Natural killer cell treated with Interleukin-12 subunit alpha and Interleukin-12 subunit beta and Interleukin-15 and Interleukin-18, amount 100 ng/mL, for 72 hours (primary cell): ENCODE data around the gene STX17. TPM values are rescaled to one million over a fixed set of nuclear protein-coding genes. Genes with fewer than 3 reads are reported as not detected.

Experiments used
- ATAC-seq, 2 donors: fragments of 150-1000 bp; cut with Tn5 transposase in 1 of 2; sonication (Bioruptor Pico), chemical (Tn5 transposase) in 1 of 2; 2 replicates each; pipeline ENCODE4 v1.10.0; 2021
- DNase-seq: peaks from one replicate; pipeline ENCODE4 v3.0.0; 2022; ENCODE audit warnings: low spot score
- H3K27ac Mint-ChIP-seq, 2 donors: 1 replicate in 1 of 2; 2 replicates in 1 of 2; pipeline ENCODE4 v1.8.0; 2022; ENCODE audit warnings: mixed read lengths in 2 of 2, mild to moderate bottlenecking in 1 of 2, moderate library complexity in 1 of 2
- H3K27me3 Mint-ChIP-seq, 2 donors: 1 replicate in 1 of 2; 2 replicates in 1 of 2; pipeline ENCODE4 v1.8.0; 2022; ENCODE audit warnings: mixed read lengths in 2 of 2
- H3K36me3 Mint-ChIP-seq: one replicate; pipeline ENCODE4 v1.8.0; 2022; ENCODE audit warnings: mixed read lengths
- H3K4me1 Mint-ChIP-seq, 2 donors: 1 replicate in 1 of 2; 2 replicates in 1 of 2; pipeline ENCODE4 v1.8.0; 2022; ENCODE audit warnings: low read depth in 2 of 2, mixed read lengths in 2 of 2, mild to moderate bottlenecking in 1 of 2
- H3K4me3 Mint-ChIP-seq: one replicate; pipeline ENCODE4 v1.8.0; 2022; ENCODE audit warnings: mixed read lengths
- H3K9me3 Mint-ChIP-seq: 2 replicates; pipeline ENCODE4 v1.8.0; 2022; ENCODE audit warnings: mixed read lengths
- total RNA-seq, 2 donors: library from RNA; stranded (reverse); gene quantifications; one replicate each; pipeline ENCODE4 v1.2.3, GENCODE V29; 2022

Gene STX17
- total RNA-seq, 2 donors from 2014 or later, result 19.6 to 32.8 TPM

DNA sequence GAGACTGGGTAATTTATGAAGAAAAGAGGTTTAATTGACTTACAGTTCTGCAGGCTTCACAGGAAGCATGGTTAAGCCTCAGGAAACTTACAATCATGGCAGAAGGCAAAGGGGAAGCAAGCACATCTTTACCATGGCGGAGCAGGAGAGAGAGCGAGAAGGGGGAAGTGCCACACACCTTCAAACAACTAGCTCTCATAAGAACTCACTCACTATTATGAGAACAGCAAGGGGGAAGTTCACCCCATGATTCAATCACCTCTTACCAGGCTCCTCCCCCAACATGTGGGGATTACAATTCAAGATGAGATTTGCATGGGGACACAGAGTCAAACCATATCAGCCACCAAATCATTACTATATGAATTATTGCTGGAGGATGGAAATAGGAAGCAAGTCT lies 30.3 kb upstream of the STX17 start:
- DNase-seq (no peak), ATAC-seq (no peak)
- no peak overlapping the region for H3K4me3 Mint-ChIP-seq
- no peaks in the 10 kb centered on the region for H3K4me1 Mint-ChIP-seq
- H3K27ac Mint-ChIP-seq, result no peak overlapping the region
- no peaks in the 10 kb centered on the region for H3K36me3 Mint-ChIP-seq
- no peaks in the 10 kb centered on the region for H3K9me3 Mint-ChIP-seq
- peaks cover 15% of the 10 kb centered on the region in 2 donors for H3K27me3 Mint-ChIP-seq

- Mint-ChIP-seq H3K4me3 (no peak overlapping the region), H3K36me3 (no peaks in the 10 kb centered on the region), H3K9me3 (no peaks in the 10 kb centered on the region), H3K27me3 (peaks cover 15% of the 10 kb centered on the region in 2 donors), H3K27ac (no peak overlapping the region), H3K4me1 (no peaks in the 10 kb centered on the region)
- no peak for DNase-seq
- ATAC-seq, result no peak
These were observed 27.8 kb upstream of the STX17 start for GRCh38 chr9:99878651-99879050.

DNA sequence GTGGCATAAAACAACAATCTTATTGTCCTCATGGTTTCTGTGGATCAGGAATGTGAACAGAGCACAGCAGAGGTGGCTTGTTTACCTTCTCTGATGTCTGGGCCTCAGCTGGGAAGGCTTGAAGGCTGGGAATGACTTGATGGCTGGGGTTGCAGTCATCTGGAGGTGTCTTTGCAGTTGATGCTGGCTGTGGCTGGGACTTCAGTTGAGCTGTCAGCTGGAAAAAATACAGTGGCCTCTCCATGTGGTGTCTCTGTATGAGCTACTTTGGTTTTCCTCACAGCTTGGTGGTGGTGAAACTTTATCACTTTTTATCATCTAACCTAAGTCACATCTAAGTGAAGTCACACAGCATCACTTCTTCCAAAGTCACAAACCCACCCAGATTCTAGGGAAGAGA lies 24.7 kb upstream of the STX17 start:
- no peak for DNase-seq
- H3K27me3 Mint-ChIP-seq, result peaks cover 0 to 3% of the 10 kb centered on the region in 2 donors
- no peaks in the 10 kb centered on the region for H3K4me1 Mint-ChIP-seq
- no peak overlapping the region for H3K27ac Mint-ChIP-seq
- no peak overlapping the region for H3K4me3 Mint-ChIP-seq
- H3K36me3 Mint-ChIP-seq, result no peaks in the 10 kb centered on the region
- H3K9me3 Mint-ChIP-seq, result no peaks in the 10 kb centered on the region
- no peak for ATAC-seq

- DNase-seq (no peak), ATAC-seq (no peak)
- Mint-ChIP-seq H3K27me3 (peaks cover 0 to 4% of the 10 kb centered on the region in 2 donors), H3K4me1 (no peaks in the 10 kb centered on the region), H3K4me3 (no peak overlapping the region), H3K36me3 (no peaks in the 10 kb centered on the region), H3K27ac (no peak overlapping the region), H3K9me3 (no peaks in the 10 kb centered on the region)
These were observed 20.7 kb upstream of the STX17 start for GRCh38 chr9:99885747-99886146.

- no peak overlapping the region for H3K4me3 Mint-ChIP-seq
- H3K36me3 Mint-ChIP-seq, result no peaks in the 10 kb centered on the region
- DNase-seq, result no peak
- peaks cover 9 to 10% of the 10 kb centered on the region in 2 donors for H3K27me3 Mint-ChIP-seq
- no peaks in the 10 kb centered on the region for H3K4me1 Mint-ChIP-seq
- no peak overlapping the region for H3K27ac Mint-ChIP-seq
- no peak for ATAC-seq
- no peaks in the 10 kb centered on the region for H3K9me3 Mint-ChIP-seq
These were observed 17.3 kb upstream of the STX17 start for GRCh38 chr9:99889120-99889519.

DNA sequence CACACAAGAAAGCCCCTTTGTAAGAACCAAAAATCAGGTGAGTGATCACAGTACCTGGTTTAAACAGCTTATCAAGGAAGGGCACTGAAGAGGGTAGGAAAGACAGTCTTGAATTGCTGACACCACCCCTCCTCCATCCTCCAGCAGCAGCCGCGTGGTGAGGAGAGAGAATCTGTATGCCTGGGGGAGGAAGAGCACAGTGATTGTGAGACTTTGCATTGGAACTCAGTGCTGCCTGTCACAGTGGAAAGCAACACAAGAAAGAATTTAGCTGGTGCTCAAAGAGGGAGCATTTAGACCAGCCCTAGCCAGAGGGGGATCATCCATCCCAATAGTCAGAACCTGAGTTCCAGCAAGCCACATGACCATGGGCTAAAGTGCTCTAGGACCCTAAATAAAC lies 11.6 kb upstream of the STX17 start:
- Mint-ChIP-seq H3K9me3 (no peaks in the 10 kb centered on the region), H3K27me3 (peaks cover 31 to 35% of the 10 kb centered on the region in 2 donors), H3K27ac (no peak overlapping the region), H3K36me3 (no peaks in the 10 kb centered on the region), H3K4me1 (no peaks in the 10 kb centered on the region), H3K4me3 (no peak overlapping the region)
- no peak for DNase-seq
- no peak for ATAC-seq

GRCh38 chr9:99895510-99895909 lies 10.9 kb upstream of the STX17 start:
- H3K36me3 Mint-ChIP-seq, result no peaks in the 10 kb centered on the region

GRCh38 chr9:99896119-99896518 lies 10.3 kb upstream of the STX17 start:
- H3K36me3 Mint-ChIP-seq, result no peaks in the 10 kb centered on the region
- ATAC-seq (no peak), DNase-seq (no peak)
- H3K4me1 Mint-ChIP-seq, result no peaks in the 10 kb centered on the region
- H3K27me3 Mint-ChIP-seq, result peaks cover 34 to 38% of the 10 kb centered on the region in 2 donors
- no peaks in the 10 kb centered on the region for H3K9me3 Mint-ChIP-seq
- H3K4me3 Mint-ChIP-seq, result no peak overlapping the region
- no peak overlapping the region for H3K27ac Mint-ChIP-seq

More at GRCh38 chr9:99895510-99895909, 10.9 kb upstream of the STX17 start:
- no peak overlapping the region for H3K4me3 Mint-ChIP-seq
- ATAC-seq (no peak), DNase-seq (no peak)
- H3K27ac Mint-ChIP-seq, result no peak overlapping the region
- peaks cover 32 to 38% of the 10 kb centered on the region in 2 donors for H3K27me3 Mint-ChIP-seq
- no peaks in the 10 kb centered on the region for H3K4me1 Mint-ChIP-seq
- H3K9me3 Mint-ChIP-seq, result no peaks in the 10 kb centered on the region

DNA sequence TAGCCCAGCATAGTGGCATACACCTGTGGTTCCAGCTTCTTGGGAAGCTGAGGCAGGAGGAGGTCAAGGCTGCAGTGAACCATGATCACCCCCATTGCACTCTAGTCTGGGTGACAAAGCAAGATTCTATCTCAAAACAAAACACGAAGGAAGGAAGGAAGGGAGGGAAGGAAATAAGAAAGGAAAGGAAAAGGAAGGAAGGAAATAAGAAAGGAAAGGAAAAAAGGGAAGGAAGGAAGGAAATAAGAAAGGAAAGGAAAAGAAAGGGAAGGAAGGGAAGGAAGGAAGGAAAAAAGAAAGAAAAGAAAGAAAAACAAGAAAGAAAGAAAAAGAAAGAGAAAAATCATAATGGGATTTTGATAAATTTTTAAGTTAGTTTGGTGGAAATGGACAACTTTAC lies 3.1 kb upstream of the STX17 start:
- DNase-seq, result no peak
- Mint-ChIP-seq H3K27ac (no peak overlapping the region), H3K36me3 (no peaks in the 10 kb centered on the region), H3K9me3 (no peaks in the 10 kb centered on the region), H3K27me3 (peaks cover 10 to 26% of the 10 kb centered on the region in 2 donors), H3K4me3 (no peak overlapping the region), H3K4me1 (peaks cover 17% of the 10 kb centered on the region in 2 donors)
- ATAC-seq, result no peak

DNA sequence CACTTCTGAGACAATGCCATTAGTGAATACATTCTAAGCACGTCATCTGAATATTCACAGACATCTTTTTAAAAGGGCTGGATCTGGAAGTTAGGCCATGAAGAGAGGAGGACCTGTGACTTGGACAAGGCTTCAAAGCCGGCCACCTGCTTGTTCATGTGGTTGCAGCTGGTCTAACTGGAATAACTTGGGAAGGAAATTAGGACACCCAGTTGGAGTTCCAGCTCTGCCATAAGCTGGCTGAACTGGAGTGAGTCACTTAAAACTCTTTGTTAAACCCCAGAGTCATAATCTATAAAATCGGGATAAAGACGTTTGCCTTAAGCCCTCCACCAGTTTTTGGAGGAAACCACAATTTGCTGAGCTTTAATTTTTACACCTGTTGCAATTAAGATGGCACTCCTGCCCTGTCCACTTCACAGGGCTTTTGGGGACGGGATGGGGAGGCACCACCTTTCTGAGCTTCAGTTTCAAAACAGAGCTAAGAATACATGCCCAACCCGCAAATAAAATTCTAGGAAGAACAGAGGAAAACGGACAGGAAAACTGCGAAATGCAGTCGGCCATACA lies 536 bp upstream of the STX17 start:
- Mint-ChIP-seq H3K27me3 (peaks cover 0 to 12% of the 10 kb centered on the region in 2 donors), H3K9me3 (no peaks in the 10 kb centered on the region), H3K36me3 (no peaks in the 10 kb centered on the region), H3K4me3 (peak overlapping the region; percentile 95), H3K4me1 (peaks cover 20% of the 10 kb centered on the region in 2 donors), H3K27ac (peak overlapping the region; percentile 83 to 87)
- no peak for ATAC-seq
- no peak for DNase-seq

DNA sequence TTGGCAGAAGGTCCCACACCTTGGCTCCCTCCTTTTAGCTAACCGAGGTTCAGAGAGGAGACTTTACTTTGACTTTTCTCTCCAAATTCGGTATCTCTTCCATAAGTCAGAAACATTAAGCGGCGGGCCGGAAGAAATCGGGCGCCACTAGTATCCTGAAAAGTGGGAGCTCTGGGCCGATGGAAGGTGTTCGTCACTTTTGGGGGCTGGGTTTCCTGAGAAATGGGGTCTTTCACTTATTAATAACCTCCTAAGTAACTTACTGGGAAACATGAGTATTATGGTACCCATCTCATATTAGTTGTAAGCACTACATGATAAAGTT lies 716 bp downstream of the STX17 start:
- ATAC-seq, result no peak
- no peak for DNase-seq
- Mint-ChIP-seq H3K36me3 (no peaks in the 10 kb centered on the region), H3K27ac (peak overlapping the region; percentile 87), H3K9me3 (no peaks in the 10 kb centered on the region), H3K27me3 (peaks cover 0 to 10% of the 10 kb centered on the region in 2 donors), H3K4me1 (peaks cover 20 to 21% of the 10 kb centered on the region in 2 donors), H3K4me3 (peak overlapping the region; percentile 95)

GRCh38 chr9:99911600-99911999 lies 5.1 kb downstream of the STX17 start:
- Mint-ChIP-seq H3K36me3 (no peaks in the 10 kb centered on the region), H3K9me3 (no peaks in the 10 kb centered on the region), H3K27me3 (no peaks in the 10 kb centered on the region), H3K27ac (peak overlapping the region in 1 of 2 donors; percentile 27), H3K4me1 (peaks cover 21 to 22% of the 10 kb centered on the region in 2 donors), H3K4me3 (no peak overlapping the region)
- ATAC-seq (no peak), DNase-seq (no peak)

DNA sequence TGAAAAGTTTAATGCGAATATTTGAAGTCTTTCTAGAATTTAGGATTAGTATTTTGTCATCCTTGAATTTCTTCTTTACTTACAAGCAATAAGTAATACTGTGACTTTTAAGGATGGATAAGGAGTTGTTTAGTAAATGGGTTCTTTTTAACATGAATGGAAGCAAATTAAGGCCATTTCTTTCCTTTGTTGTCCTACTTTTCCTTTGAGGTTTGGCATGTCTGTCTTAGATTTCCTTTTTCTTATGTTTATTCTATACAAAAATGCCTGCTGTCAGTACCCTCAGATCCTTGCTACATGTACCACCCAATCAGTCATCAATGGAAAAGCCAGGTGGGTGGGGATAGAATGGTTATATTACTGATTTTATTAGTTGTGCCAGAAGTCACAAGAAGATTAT lies 10.2 kb downstream of the STX17 start:
- H3K9me3 Mint-ChIP-seq, result no peaks in the 10 kb centered on the region
- peaks cover 12% of the 10 kb centered on the region for H3K36me3 Mint-ChIP-seq
- H3K27ac Mint-ChIP-seq, result no peak overlapping the region
- no peak for DNase-seq
- no peaks in the 10 kb centered on the region for H3K27me3 Mint-ChIP-seq
- peaks cover 14 to 15% of the 10 kb centered on the region in 2 donors for H3K4me1 Mint-ChIP-seq
- H3K4me3 Mint-ChIP-seq, result no peak overlapping the region
- no peak for ATAC-seq

DNA sequence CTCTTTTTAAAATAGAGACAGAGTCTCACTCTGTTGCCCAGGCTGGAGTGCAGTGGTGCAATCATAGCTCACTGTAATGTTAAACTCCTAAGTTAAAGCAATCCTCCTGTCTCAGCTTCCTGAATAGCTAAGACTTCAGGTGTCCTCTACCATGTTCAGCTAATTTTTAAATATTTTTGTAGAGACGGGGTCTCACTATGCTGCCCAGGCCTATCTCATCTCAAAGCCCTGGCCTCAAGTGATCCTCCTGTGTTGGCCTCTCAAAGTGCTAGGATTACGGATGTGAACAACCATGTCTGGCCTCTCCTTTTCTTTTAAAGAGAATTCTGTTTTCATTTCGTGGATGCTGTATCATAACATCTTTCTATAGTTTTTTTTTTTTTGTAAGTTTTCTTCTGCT lies 11.7 kb downstream of the STX17 start:
- Mint-ChIP-seq H3K9me3 (no peaks in the 10 kb centered on the region), H3K4me3 (no peak overlapping the region), H3K36me3 (peaks cover 26% of the 10 kb centered on the region), H3K27me3 (no peaks in the 10 kb centered on the region), H3K27ac (peak overlapping the region in 1 of 2 donors; percentile 46), H3K4me1 (peaks cover 17 to 24% of the 10 kb centered on the region in 2 donors)
- ATAC-seq (no peak), DNase-seq (no peak)

- H3K4me1 Mint-ChIP-seq, result peaks cover 23 to 28% of the 10 kb centered on the region in 2 donors
These were observed 13.5 kb downstream of the STX17 start for GRCh38 chr9:99919930-99920329.

More at GRCh38 chr9:99919930-99920329, 13.5 kb downstream of the STX17 start:
- ATAC-seq (no peak), DNase-seq (no peak)
- Mint-ChIP-seq H3K27ac (no peak overlapping the region), H3K9me3 (no peaks in the 10 kb centered on the region), H3K27me3 (no peaks in the 10 kb centered on the region), H3K36me3 (peaks cover 36% of the 10 kb centered on the region), H3K4me3 (no peak overlapping the region)
